BLaER1 treated with 17β-estradiol and CSF1 and Interleukin-3, amounts not matched to agents 10 nM and 100 nM (cell line): ENCODE data around the gene SYNDIG1L.

ENCODE experiments used
- H3K27ac ChIP-seq, 11 experiments: shearing (Covaris generic); formaldehyde crosslinking; 2 replicates each; pipeline ENCODE4 v1.8.1; 2022
- H3K27me3 ChIP-seq, 11 experiments: shearing (Covaris generic); formaldehyde crosslinking; 2 replicates each; pipeline ENCODE4 v1.8.1; 2022
- H3K36me3 ChIP-seq, 11 experiments: shearing (Covaris generic); formaldehyde crosslinking; 2 replicates each; pipeline ENCODE4 v1.8.1; 2022
- H3K4me1 ChIP-seq, 10 experiments: shearing (Covaris generic); formaldehyde crosslinking; 2 replicates each; pipeline ENCODE4 v1.8.1; 2022
- H3K4me2 ChIP-seq, 11 experiments: shearing (Covaris generic); formaldehyde crosslinking; 2 replicates each; pipeline ENCODE4 v1.8.1; 2022
- H3K4me3 ChIP-seq, 10 experiments: shearing (Covaris generic); formaldehyde crosslinking; 2 replicates each; pipeline ENCODE4 v1.8.1; 2022
- H3K9ac ChIP-seq, 11 experiments: shearing (Covaris generic); formaldehyde crosslinking; 2 replicates each; pipeline ENCODE4 v1.8.1; 2022
- H3K9me3 ChIP-seq, 11 experiments: shearing (Covaris generic); formaldehyde crosslinking; replicated peaks in 1 of 11; 2 replicates each; pipeline ENCODE4 v1.8.1; 2022
- H4K20me1 ChIP-seq, 11 experiments: shearing (Covaris generic); formaldehyde crosslinking; 2 replicates each; pipeline ENCODE4 v1.8.1; 2022
- Cebpa-rat ChIP-seq, 11 experiments: shearing (Covaris generic); IDR thresholded peaks; 2 replicates each; pipeline ENCODE4 v1.8.1; 2022

The SYNDIG1L gene

GRCh38 chr14:74426202-74426582 lies at the start of gene SYNDIG1L:
Gene SYNDIG1L (minus strand): TSS chr14:74426210. CDS start chr14:74409744, 16,466 bp downstream.
- Histone ChIP-seq H3K9me3 (no peaks in the 10 kb centered on the region), H3K27me3 (peaks cover 12 to 29% (median 20%) of the 10 kb centered on the region in 11 experiments; a peak in 20 of 22 replicates), H3K4me2 (peak within 1 kb of the TSS; percentile 74 to 96 (median 92)), H3K9ac (no peak within 1 kb of the TSS), H3K4me1 (peaks cover 5 to 11% (median 7%) of the 10 kb centered on the region in 10 experiments; a peak in 17 of 20 replicates), H3K36me3 (no peaks in the 10 kb centered on the region), H3K27ac (no peak within 1 kb of the TSS), H4K20me1 (peaks cover 0 to 46% (median 7%) of the 10 kb centered on the region in 11 experiments; a peak in 14 of 22 replicates), H3K4me3 (peak within 1 kb of the TSS; percentile 35 to 65 (median 49); a peak in 19 of 20 replicates)
- TF ChIP-seq Cebpa-rat (IDR thresholded peaks at IDR 0.05), result no peak

DNA sequence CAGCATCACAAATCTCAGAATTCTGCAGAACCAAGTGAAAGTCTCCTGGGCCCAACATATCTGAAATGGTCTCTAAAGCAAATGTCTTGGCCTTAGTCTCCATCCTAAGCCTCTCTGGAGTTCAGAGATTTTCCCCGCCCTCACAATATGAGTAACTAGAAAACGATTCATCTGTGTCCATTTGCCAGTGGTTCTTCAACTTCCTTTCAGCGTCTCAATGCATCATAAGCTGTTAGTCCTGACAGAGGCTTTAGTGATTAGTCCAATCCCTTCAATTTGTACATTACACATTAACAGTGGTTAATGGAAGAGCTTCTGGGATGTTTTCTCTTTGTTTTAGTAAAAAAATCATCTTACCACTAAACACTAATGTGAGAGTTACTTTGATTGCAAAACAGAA lies 49.7 kb upstream of the SYNDIG1L start:
- Histone ChIP-seq H4K20me1 (peaks cover 0 to 100% (median 0%) of the 10 kb centered on the region in 11 experiments; a peak in 6 of 22 replicates), H3K9ac (no peak overlapping the region), H3K4me1 (peaks cover 0 to 23% (median 6%) of the 10 kb centered on the region in 10 experiments; a peak in 10 of 20 replicates), H3K27ac (no peak overlapping the region), H3K27me3 (no peaks in the 10 kb centered on the region), H3K4me3 (no peak overlapping the region), H3K9me3 (peaks cover 0 to 5% (median 0%) of the 10 kb centered on the region in 11 experiments; a peak in 1 of 22 replicates), H3K36me3 (peaks cover 22 to 100% (median 41%) of the 10 kb centered on the region in 11 experiments), H3K4me2 (no peak overlapping the region)
- no peak for TF ChIP-seq Cebpa-rat (IDR thresholded peaks at IDR 0.05)

DNA sequence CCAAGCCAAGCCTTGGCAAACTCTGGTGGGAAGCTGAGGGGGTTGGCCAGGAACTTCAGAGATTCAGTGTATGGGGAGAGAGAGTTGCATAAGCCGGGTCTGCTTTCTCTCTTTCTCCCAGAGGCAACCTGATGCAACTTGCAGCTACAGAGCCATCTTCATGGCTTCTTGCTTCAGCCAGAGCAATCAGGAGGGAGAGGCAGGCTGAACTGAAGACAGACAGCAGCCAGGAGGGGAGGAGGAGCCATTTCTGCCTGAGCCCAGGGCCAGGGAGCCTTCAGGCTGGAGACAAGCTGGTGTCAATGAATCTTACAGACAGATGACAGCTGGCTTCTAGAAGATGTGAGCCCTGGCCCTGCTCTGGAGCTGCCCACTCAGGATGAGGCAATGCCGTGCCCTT lies 48.4 kb upstream of the SYNDIG1L start:
- peaks cover 0 to 5% (median 0%) of the 10 kb centered on the region in 11 experiments; a peak in 1 of 22 replicates for H3K9me3 ChIP-seq
- no peak for TF ChIP-seq Cebpa-rat (IDR thresholded peaks at IDR 0.05)
- H3K4me1 ChIP-seq, result peaks cover 0 to 23% (median 6%) of the 10 kb centered on the region in 10 experiments; a peak in 10 of 20 replicates
- peaks cover 9 to 100% (median 29%) of the 10 kb centered on the region in 11 experiments; a peak in 19 of 22 replicates for H3K36me3 ChIP-seq
- H3K9ac ChIP-seq, result no peak overlapping the region
- no peak overlapping the region for H3K4me3 ChIP-seq
- H4K20me1 ChIP-seq, result peaks cover 0 to 100% (median 0%) of the 10 kb centered on the region in 11 experiments; a peak in 6 of 22 replicates
- H3K27ac ChIP-seq, result no peak overlapping the region
- H3K4me2 ChIP-seq, result no peak overlapping the region
- no peaks in the 10 kb centered on the region for H3K27me3 ChIP-seq

DNA sequence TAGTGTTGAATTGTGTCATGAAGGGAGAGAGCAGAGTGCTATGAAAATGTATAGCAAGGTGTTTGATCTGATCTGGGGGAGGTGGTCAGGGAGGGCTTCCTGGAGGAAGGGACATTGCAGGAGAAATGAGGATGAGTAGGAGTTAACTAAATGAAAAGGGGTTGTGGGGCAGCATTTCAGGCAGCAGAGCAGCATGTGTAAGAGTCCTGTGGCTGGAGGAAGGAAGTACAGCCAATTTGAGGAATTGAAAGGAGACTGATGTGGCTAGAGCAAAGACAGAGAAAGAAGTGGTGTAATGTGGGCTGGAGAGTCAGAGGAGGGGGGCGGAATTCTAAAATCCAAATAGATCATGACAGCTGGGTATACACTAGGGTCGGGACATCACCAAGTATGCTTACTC lies 46.6 kb upstream of the SYNDIG1L start:
- TF ChIP-seq Cebpa-rat (IDR thresholded peaks at IDR 0.05), result no peak

DNA sequence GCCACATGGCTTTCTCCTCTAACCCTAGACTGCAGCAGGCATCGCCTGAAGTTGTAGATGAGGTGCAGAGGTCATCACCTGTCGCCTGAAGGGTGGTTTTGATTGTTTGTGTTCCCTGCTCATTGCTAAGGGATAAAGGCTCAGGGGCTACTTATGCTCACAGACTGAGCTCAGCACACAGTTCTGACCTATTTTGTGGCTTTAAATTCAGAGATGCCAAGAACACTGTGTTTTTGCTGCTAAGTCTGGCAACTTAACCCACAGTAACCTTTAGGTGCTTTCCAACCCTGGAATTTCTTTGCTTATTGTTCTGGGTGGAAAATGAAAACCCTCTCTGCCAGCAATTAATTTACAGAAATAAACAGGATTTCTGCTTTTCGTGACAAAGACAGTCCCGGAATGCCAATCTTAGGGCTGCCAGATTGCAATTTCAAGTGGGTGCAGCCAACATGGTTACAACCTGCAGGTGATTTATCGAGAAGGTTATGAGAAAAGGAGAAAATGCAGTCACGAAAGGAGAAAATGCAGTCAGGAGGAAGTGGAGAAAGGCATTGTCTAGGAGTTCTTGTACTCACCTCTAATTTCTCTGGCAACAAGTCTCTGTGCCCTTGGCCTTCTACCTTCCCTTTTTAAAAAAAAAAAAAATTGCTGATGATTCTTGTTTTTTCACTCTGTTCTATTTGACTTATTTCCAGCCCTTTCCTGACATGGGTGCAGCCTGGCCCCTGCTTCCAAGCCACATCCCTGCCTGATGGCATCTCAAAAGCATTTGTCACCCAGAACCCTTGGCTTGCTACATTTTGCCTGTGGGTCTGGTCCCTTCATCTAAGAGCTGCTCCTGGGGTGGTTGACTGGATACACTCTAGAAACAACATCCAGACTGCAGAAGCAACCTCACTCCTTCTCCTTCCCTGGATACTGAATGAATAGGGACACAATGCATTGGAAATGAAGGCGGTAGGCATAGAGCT lies 43.8 kb upstream of the SYNDIG1L start:
- Histone ChIP-seq H3K27me3 (no peaks in the 10 kb centered on the region), H3K4me1 (peaks cover 0 to 15% (median 5%) of the 10 kb centered on the region in 10 experiments; a peak in 9 of 20 replicates), H3K4me2 (no peak overlapping the region), H4K20me1 (peaks cover 0 to 87% (median 0%) of the 10 kb centered on the region in 11 experiments; a peak in 5 of 22 replicates), H3K9ac (no peak overlapping the region), H3K9me3 (peaks cover 0 to 5% (median 0%) of the 10 kb centered on the region in 11 experiments; a peak in 1 of 22 replicates), H3K36me3 (peaks cover 0 to 75% (median 13%) of the 10 kb centered on the region in 11 experiments; a peak in 15 of 22 replicates), H3K4me3 (no peak overlapping the region), H3K27ac (no peak overlapping the region)
- no peak for TF ChIP-seq Cebpa-rat (IDR thresholded peaks at IDR 0.05)

More for the DNA sequence above, 46.6 kb upstream of the SYNDIG1L start:
- Histone ChIP-seq H3K4me1 (peaks cover 0 to 23% (median 6%) of the 10 kb centered on the region in 10 experiments; a peak in 10 of 20 replicates), H3K9ac (no peak overlapping the region), H3K9me3 (peaks cover 0 to 5% (median 0%) of the 10 kb centered on the region in 11 experiments; a peak in 1 of 22 replicates), H3K4me3 (no peak overlapping the region), H3K4me2 (peak overlapping the region in 2 of 11 experiments; percentile 4 to 38; a peak in 2 of 22 replicates), H4K20me1 (peaks cover 0 to 98% (median 0%) of the 10 kb centered on the region in 11 experiments; a peak in 6 of 22 replicates), H3K36me3 (peaks cover 5 to 96% (median 21%) of the 10 kb centered on the region in 11 experiments; a peak in 16 of 22 replicates), H3K27me3 (no peaks in the 10 kb centered on the region), H3K27ac (no peak overlapping the region)

DNA sequence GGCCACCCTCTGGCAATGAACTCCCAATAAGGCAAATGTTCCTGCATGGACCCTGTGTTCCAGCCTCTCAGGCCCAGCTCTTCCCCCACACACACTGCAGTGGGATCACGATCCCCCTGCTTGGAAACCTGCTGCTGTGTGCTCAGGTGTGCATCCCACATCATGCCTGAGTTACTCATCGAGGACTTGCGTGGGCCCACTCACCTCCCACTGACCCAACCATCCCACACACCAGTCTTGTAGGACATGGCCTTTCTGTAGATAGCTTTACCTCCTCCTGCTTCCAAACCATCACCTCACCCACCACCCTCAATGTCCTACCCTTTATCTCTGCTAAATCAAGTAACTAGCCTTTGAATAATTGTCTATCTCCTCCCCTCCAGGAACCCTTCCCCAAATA lies 42.5 kb upstream of the SYNDIG1L start:
- TF ChIP-seq Cebpa-rat (IDR thresholded peaks at IDR 0.05), result no peak
- H3K9ac ChIP-seq, result no peak overlapping the region
- H4K20me1 ChIP-seq, result peaks cover 0 to 74% (median 0%) of the 10 kb centered on the region in 11 experiments; a peak in 5 of 22 replicates
- no peaks in the 10 kb centered on the region for H3K27me3 ChIP-seq
- no peak overlapping the region for H3K27ac ChIP-seq
- peaks cover 0 to 12% (median 5%) of the 10 kb centered on the region in 10 experiments; a peak in 9 of 20 replicates for H3K4me1 ChIP-seq
- peaks cover 0 to 62% (median 3%) of the 10 kb centered on the region in 11 experiments; a peak in 12 of 22 replicates for H3K36me3 ChIP-seq
- H3K4me3 ChIP-seq, result no peak overlapping the region
- H3K4me2 ChIP-seq, result no peak overlapping the region
- peaks cover 0 to 5% (median 0%) of the 10 kb centered on the region in 11 experiments; a peak in 1 of 22 replicates for H3K9me3 ChIP-seq

- Histone ChIP-seq H3K27ac (no peak overlapping the region), H4K20me1 (peaks cover 0 to 47% (median 0%) of the 10 kb centered on the region in 11 experiments; a peak in 5 of 22 replicates), H3K4me3 (no peak overlapping the region), H3K4me2 (no peak overlapping the region), H3K4me1 (peaks cover 0 to 6% (median under 1%) of the 10 kb centered on the region in 10 experiments; a peak in 3 of 20 replicates), H3K9ac (no peak overlapping the region), H3K9me3 (no peaks in the 10 kb centered on the region), H3K27me3 (no peaks in the 10 kb centered on the region), H3K36me3 (peaks cover 0 to 30% (median 0%) of the 10 kb centered on the region in 11 experiments; a peak in 4 of 22 replicates)
- no peak for TF ChIP-seq Cebpa-rat (IDR thresholded peaks at IDR 0.05)
Measured at GRCh38 chr14:74465335-74465734, 39.3 kb upstream of the SYNDIG1L start.

DNA sequence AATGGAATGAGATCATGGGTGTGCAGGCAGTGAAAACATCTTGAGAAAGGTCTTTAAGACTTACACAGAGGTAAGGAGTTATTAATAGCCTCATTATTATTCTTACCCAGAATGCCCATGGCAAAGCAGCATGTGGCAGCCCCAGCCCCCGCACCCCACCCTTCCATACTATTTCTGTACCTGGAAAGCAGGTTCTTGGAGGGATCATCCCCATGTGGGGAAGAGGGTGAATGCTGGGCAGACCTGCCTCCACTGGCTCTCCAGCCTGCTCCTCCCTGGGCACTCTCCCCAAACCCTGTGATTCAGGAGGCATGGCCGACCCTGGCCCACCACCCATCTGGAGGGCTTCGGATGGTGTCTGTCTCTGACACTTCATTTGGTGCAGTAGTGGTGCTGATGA lies 38.8 kb upstream of the SYNDIG1L start:
- Histone ChIP-seq H3K4me1 (peaks cover 0 to 10% (median 5%) of the 10 kb centered on the region in 10 experiments; a peak in 11 of 20 replicates), H3K4me3 (no peak overlapping the region), H3K9ac (no peak overlapping the region), H3K27me3 (no peaks in the 10 kb centered on the region), H3K9me3 (no peaks in the 10 kb centered on the region), H3K36me3 (peaks cover 0 to 25% (median 0%) of the 10 kb centered on the region in 11 experiments; a peak in 4 of 22 replicates), H4K20me1 (peaks cover 0 to 41% (median 0%) of the 10 kb centered on the region in 11 experiments; a peak in 4 of 22 replicates), H3K4me2 (no peak overlapping the region), H3K27ac (no peak overlapping the region)
- no peak for TF ChIP-seq Cebpa-rat (IDR thresholded peaks at IDR 0.05)
